LNCAP (cell line): ENCODE data around the gene CALCR.

Experiments
- TF ChIP-seq, protein P1 (sequence below): fragments of 450-650 bp; IDR thresholded peaks from 2 replicates; pipeline ENCODE4 v1.5.1; 2017; ENCODE audit warnings: mild to moderate bottlenecking

CALCR gene

GRCh38 chr7:93563584-93563983 lies 10.9 kb downstream of the CALCR start:
- TF ChIP-seq, protein P1, sequence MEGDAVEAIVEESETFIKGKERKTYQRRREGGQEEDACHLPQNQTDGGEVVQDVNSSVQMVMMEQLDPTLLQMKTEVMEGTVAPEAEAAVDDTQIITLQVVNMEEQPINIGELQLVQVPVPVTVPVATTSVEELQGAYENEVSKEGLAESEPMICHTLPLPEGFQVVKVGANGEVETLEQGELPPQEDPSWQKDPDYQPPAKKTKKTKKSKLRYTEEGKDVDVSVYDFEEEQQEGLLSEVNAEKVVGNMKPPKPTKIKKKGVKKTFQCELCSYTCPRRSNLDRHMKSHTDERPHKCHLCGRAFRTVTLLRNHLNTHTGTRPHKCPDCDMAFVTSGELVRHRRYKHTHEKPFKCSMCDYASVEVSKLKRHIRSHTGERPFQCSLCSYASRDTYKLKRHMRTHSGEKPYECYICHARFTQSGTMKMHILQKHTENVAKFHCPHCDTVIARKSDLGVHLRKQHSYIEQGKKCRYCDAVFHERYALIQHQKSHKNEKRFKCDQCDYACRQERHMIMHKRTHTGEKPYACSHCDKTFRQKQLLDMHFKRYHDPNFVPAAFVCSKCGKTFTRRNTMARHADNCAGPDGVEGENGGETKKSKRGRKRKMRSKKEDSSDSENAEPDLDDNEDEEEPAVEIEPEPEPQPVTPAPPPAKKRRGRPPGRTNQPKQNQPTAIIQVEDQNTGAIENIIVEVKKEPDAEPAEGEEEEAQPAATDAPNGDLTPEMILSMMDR, result no peak

- TF ChIP-seq, protein P1, result no peak
Measured at GRCh38 chr7:93562936-93563335, 11.6 kb downstream of the CALCR start.

DNA sequence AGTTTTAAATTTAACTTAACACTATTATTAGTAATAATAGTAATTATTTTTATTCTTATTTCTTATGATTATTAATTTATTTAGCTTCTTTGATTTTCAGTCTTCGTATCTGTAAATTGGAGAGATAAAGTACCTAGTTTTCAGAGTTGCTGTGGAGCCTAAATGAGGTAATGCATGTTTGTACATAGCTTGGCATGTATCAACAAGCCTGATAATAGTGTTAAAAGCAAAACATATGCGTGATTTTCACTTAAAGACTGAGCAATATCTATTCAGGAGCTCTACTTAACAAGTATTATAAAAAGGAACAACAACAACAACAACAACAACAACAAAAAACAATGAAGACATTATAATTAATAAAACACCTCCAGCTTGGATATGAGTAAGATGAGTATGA lies 12.4 kb downstream of the CALCR start:
- TF ChIP-seq, protein P1, result no peak

DNA sequence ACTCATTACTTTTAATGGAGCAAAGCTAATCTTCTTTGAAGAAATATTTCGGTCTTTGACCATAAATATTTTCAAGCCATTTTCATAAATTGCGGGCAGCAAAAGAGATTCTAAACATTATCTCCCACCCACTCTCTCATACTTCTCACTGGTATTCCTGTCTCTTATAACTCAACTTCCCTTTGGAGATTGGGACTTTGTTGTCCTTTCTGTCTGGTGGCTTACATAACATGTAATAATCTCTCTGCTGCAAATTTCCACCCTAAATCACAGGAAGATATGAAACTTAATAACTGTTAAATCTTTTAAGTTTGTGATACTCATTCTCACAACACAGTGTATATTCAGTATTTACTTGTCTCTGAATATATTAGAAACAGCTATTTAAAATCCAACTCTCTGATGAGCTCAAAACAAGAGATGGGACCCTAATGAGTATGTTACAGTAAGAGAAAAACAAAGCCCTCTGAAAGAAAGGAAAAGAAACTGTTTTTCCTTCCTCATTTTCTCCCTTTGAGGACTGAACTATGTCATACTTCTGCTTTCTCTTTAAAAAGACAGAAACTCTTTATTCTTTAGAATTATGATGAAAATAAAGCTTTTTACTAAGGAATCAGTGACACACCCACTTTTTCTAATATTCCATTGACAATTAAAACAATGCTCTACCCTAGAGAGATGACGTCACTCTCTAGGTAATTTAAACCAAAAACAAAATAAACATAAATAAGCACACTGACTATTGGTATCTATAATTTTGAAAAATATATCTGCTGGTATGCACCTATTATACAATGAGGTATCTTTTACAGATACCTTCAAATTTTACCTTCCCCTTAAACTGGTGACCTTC lies 14.7 kb downstream of the CALCR start:
- TF ChIP-seq, protein P1, result no peak

GRCh38 chr7:93558705-93559614 lies 15.6 kb downstream of the CALCR start:
- TF ChIP-seq, protein P1, result no peak

DNA sequence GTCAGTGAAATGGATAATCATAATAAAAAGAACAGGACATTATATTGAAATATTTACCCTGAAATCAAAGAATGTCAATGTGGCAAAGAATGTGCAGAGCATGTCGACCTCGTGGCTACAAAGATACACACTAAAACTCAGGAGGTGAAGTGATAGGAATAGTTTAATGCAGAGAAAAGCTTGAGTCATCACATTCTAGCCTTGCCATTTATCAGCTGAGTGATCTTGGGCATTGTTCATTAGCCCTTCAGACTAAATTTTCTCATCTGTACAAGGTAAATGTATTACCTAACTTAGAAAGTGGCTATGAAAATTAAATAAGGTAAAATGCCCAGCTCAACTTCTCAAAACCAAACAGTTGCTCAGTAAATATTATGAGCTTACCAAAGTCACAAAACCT lies 22.6 kb downstream of the CALCR start:
- TF ChIP-seq, protein P1, result no peak

GRCh38 chr7:93551063-93551895 lies 23.2 kb downstream of the CALCR start:
- TF ChIP-seq, protein P1, result peak; percentile 61
